ENCODE measurements around the gene MOXD1. TPM values are rescaled to one million over a fixed set of nuclear protein-coding genes. Genes with fewer than 3 reads are reported as not detected.

MOXD1 gene
- total RNA-seq, 4 donors from 2014 or later, result 1.3 to 3.8 (median 1.5) TPM

DNA sequence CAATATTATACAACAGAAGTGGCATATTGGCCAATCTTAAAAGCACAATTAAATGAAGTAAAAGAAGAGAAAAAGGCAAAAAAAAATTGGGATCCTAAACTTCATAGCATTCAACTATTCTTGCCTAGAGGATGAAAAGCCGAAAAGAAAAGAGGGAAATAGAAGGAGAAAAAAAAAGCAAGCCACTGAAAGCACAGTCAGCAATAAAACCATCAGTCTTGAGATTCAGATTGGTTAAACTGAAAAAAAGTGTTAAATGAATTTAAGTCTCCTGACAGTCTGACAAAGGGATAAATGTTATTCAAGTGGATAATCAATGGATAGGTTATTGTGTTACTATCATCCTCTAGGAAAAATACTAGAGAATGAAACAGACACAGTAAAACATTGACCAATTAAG, 19.9 kb downstream of the MOXD1 start:
- whole genome bisulfite sequencing, 2 donors, result 76 to 84% methylated on average over 1 of the region's 1 CpG
- intact Hi-C loops (cut with DNase I), result no loop called here
- H3K27ac ChIP-seq, result no peak overlapping the region
- no peak overlapping the region for H3K4me3 ChIP-seq (replicated peaks in 1 of 3)
- TF ChIP-seq POLR2A (IDR thresholded peaks at IDR 0.05), result no peak
- TF ChIP-seq CTCF (IDR thresholded peaks at IDR 0.05), result no peak
- no peaks in the 10 kb centered on the region for H3K4me1 ChIP-seq
- H3K36me3 ChIP-seq, result no peaks in the 10 kb centered on the region
- H3K27me3 ChIP-seq, result no peaks in the 10 kb centered on the region
- H3K9me3 ChIP-seq, result no peaks in the 10 kb centered on the region
- DNase-seq, result no peak

GRCh38 chr6:132380358-132381029, 20.8 kb downstream of the MOXD1 start:
- Histone ChIP-seq H3K27ac (no peak overlapping the region), H3K27me3 (no peaks in the 10 kb centered on the region), H3K4me1 (no peaks in the 10 kb centered on the region), H3K9me3 (no peaks in the 10 kb centered on the region), H3K36me3 (no peaks in the 10 kb centered on the region), H3K4me3 (replicated peaks in 1 of 3) (no peak overlapping the region)
- DNase-seq, result no peak
- TF ChIP-seq POLR2A (IDR thresholded peaks at IDR 0.05) (no peak), CTCF (IDR thresholded peaks at IDR 0.05) (no peak)
- intact Hi-C loops (cut with DNase I), result no loop called here
- 70 to 79% methylated on average over 3 of the region's 3 CpGs for WGBS, 2 donors

GRCh38 chr6:132369526-132369925, 31.7 kb downstream of the MOXD1 start:
- Histone ChIP-seq H3K4me1 (no peaks in the 10 kb centered on the region), H3K9me3 (no peaks in the 10 kb centered on the region), H3K27me3 (no peaks in the 10 kb centered on the region), H3K36me3 (no peaks in the 10 kb centered on the region), H3K27ac (no peak overlapping the region), H3K4me3 (replicated peaks in 1 of 3) (no peak overlapping the region)
- TF ChIP-seq POLR2A (IDR thresholded peaks at IDR 0.05), result no peak
- TF ChIP-seq CTCF (IDR thresholded peaks at IDR 0.05), result no peak
- no peak for DNase-seq
- intact Hi-C loops (cut with DNase I), result no loop called here
- 88 to 90% methylated on average over 4 of the region's 4 CpGs for WGBS, 2 donors

- TF ChIP-seq POLR2A (IDR thresholded peaks at IDR 0.05) (no peak), CTCF (IDR thresholded peaks at IDR 0.05) (no peak)
- no peaks in the 10 kb centered on the region for H3K4me1 ChIP-seq
- no peaks in the 10 kb centered on the region for H3K27me3 ChIP-seq
- H3K9me3 ChIP-seq, result no peaks in the 10 kb centered on the region
- DNase-seq, result no peak
- 88 to 89% methylated on average over 7 of the region's 7 CpGs for WGBS, 2 donors
- H3K4me3 ChIP-seq (replicated peaks in 1 of 3), result no peak overlapping the region
- no peaks in the 10 kb centered on the region for H3K36me3 ChIP-seq
- intact Hi-C loops (cut with DNase I), result no loop called here
- no peak overlapping the region for H3K27ac ChIP-seq
Measured at GRCh38 chr6:132368916-132369481, 32.3 kb downstream of the MOXD1 start.

DNA sequence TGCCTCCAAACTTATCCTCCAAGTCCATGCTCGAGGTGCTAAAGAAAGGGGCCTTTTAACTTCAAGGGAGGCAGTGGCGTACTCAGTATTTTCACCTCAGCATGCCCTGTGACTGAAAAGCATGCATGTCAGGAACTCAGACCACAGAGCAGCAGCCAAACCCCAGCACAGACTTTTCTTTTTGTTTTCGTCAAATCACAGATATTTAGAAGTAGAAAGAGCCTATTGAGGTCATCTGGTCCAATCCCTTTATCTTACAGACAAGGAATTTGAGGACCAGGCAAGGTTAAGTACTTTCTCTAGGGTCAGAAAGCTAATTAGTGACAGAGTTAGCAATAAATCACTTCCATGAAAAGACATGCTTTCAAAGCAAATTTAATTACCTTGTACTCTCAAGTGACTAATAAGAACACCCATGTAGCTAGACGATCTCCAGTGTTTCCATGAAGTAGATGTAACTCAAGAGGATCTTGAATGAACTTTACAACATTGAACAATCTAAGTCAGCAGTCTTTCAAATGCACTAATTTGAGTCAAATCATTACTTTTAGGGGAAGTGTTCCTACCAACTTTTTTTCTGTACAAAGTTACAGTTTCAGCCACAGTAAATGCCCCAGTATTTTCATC, 35.9 kb downstream of the MOXD1 start:
- Histone ChIP-seq H3K9me3 (no peaks in the 10 kb centered on the region), H3K4me3 (replicated peaks in 1 of 3) (no peak overlapping the region), H3K27me3 (no peaks in the 10 kb centered on the region), H3K4me1 (no peaks in the 10 kb centered on the region), H3K36me3 (no peaks in the 10 kb centered on the region), H3K27ac (no peak overlapping the region)
- 41 to 50% methylated on average over 4 of the region's 4 CpGs for WGBS, 2 donors
- DNase-seq, result no peak
- intact Hi-C loops (cut with DNase I), result no loop called here
- TF ChIP-seq CTCF (IDR thresholded peaks at IDR 0.05) (no peak), POLR2A (IDR thresholded peaks at IDR 0.05) (no peak)

Data from thyroid gland (tissue), 4 donors.